ENCODE measurements around the gene CLDN6.

- TF ChIP-seq YY1 (IDR thresholded peaks at IDR 0.05; ENCODE audit: extremely low read depth, insufficient replicate concordance, low read depth, low read length) = no peak
- no peak for TF ChIP-seq POLR2AphosphoS5 (IDR thresholded peaks at IDR 0.05; ENCODE audit: low read depth, low read length)
- no peak for TF ChIP-seq EZH2phosphoT487 (IDR thresholded peaks at IDR 0.05; ENCODE audit: borderline replicate concordance)
- no peak for TF ChIP-seq EZH2 (IDR thresholded peaks at IDR 0.05)
These were observed 47.9 kb upstream of the CLDN6 start for GRCh38 chr16:3065742-3066439.

All from HCT116 (cell line).